ENCODE results near the gene PCCA.

PCCA gene

GRCh38 chr13:100483139-100483538, 394.2 kb downstream of the PCCA start:
- in situ Hi-C loops (cut with MboI; ENCODE audit: low pct_unique_long_range_greater_than_20kb, low sequenced_read_pairs, unreplicated experiment), result no loop called here
- no peak for DNase-seq (ENCODE audit: low spot score)
- no peak for TF ChIP-seq CTCF (IDR thresholded peaks at IDR 0.05; ENCODE audit: extremely low read depth, insufficient read depth, missing control alignments)

GRCh38 chr13:100483841-100484381, 395.0 kb downstream of the PCCA start:
- DNase-seq (ENCODE audit: low spot score), result no peak
- TF ChIP-seq CTCF (IDR thresholded peaks at IDR 0.05; ENCODE audit: extremely low read depth, insufficient read depth, missing control alignments), result no peak
- in situ Hi-C loops (cut with MboI; ENCODE audit: low pct_unique_long_range_greater_than_20kb, low sequenced_read_pairs, unreplicated experiment), result no loop called here

GRCh38 chr13:100484702-100485101, 395.8 kb downstream of the PCCA start:
- in situ Hi-C loops (cut with MboI; ENCODE audit: low pct_unique_long_range_greater_than_20kb, low sequenced_read_pairs, unreplicated experiment), result no loop called here
- no peak for TF ChIP-seq CTCF (IDR thresholded peaks at IDR 0.05; ENCODE audit: extremely low read depth, insufficient read depth, missing control alignments)
- DNase-seq (ENCODE audit: low spot score), result no peak

GRCh38 chr13:100485265-100485664, 396.4 kb downstream of the PCCA start:
- in situ Hi-C loops (cut with MboI; ENCODE audit: low pct_unique_long_range_greater_than_20kb, low sequenced_read_pairs, unreplicated experiment), result no loop called here
- no peak for TF ChIP-seq CTCF (IDR thresholded peaks at IDR 0.05; ENCODE audit: extremely low read depth, insufficient read depth, missing control alignments)
- no peak for DNase-seq (ENCODE audit: low spot score)

- TF ChIP-seq CTCF (IDR thresholded peaks at IDR 0.05; ENCODE audit: extremely low read depth, insufficient read depth, missing control alignments), result no peak
- DNase-seq (ENCODE audit: low spot score), result no peak
- in situ Hi-C loops (cut with MboI; ENCODE audit: low pct_unique_long_range_greater_than_20kb, low sequenced_read_pairs, unreplicated experiment), result no loop called here
These were observed 401.8 kb downstream of the PCCA start for GRCh38 chr13:100490692-100491091.

GRCh38 chr13:100491164-100491842, 402.4 kb downstream of the PCCA start:
- in situ Hi-C loops (cut with MboI; ENCODE audit: low pct_unique_long_range_greater_than_20kb, low sequenced_read_pairs, unreplicated experiment), result no loop called here
- no peak for TF ChIP-seq CTCF (IDR thresholded peaks at IDR 0.05; ENCODE audit: extremely low read depth, insufficient read depth, missing control alignments)
- DNase-seq (ENCODE audit: low spot score), result no peak
